HepG2 (cell line): ENCODE measurements around the gene FNDC10. TPM values are rescaled to one million over a fixed set of nuclear protein-coding genes. Genes with fewer than 3 reads are reported as not detected.

Source experiments
- ATAC-seq: fragments of 200-7000 bp; cut with Tn5 transposase; 3 replicates; pipeline ENCODE4 v1.9.1; 2020; ENCODE audit warnings: mild to moderate bottlenecking, moderate library complexity
- BruUV-seq: library from RNA; stranded (reverse); fragments of 400-500 nt; replicated peaks from 2 replicates; lab custom pipeline; 2021; lab: Mats Ljungman, UMichigan
- CTCF ChIA-PET: fragments of 300-600 bp; formaldehyde crosslinking; extraction: SDS; loops from one replicate; lab custom pipeline; 2021; ENCODE audit warnings: low total read pairs, inconsistent platforms, low intra/inter-chr PET ratio; lab: Yijun Ruan, JAX
- POLR2A ChIA-PET: fragments of 350-600 bp; sonication (Branson Sonifier 250); formaldehyde crosslinking; loops from one replicate; lab custom pipeline; 2020; ENCODE audit warnings: antibody characterized with exemption, inconsistent platforms; lab: Yijun Ruan, JAX
- DNase-seq: peaks from one replicate; pipeline ENCODE4 v3.0.0-alpha.2; 2015; ENCODE audit warnings: low spot score
- FAIRE-seq: peaks from 3 replicates; lab custom pipeline; 2011; peaks lifted over from hg19 to GRCh38; lab: Jason Lieb, UNC
- H2AFZ ChIP-seq: one replicate; pipeline ENCODE4 v1.6.1; 2011; ENCODE audit warnings: low read length, inconsistent platforms
- H3K27ac ChIP-seq: fragments of 300-600 bp; 3 replicates; pipeline ENCODE4 v1.8.0; 2011; ENCODE audit warnings: mixed run types, mild to moderate bottlenecking, mixed read lengths, low read length, inconsistent platforms; ENCODE audit not compliant: insufficient read depth; ENCODE audit errors: extremely low read length
- H3K27me3 ChIP-seq, 2 experiments: fragments of 200-600 bp in 1 of 2; 2 replicates in 1 of 2; 3 replicates in 1 of 2; pipeline versions ENCODE4 v1.6.0 to v1.8.0; 2011; ENCODE audit warnings: low read length in 2 of 2, mild to moderate bottlenecking in 2 of 2, moderate library complexity in 2 of 2, inconsistent platforms in 1 of 2; ENCODE audit not compliant: insufficient read depth in 2 of 2, control insufficient read depth in 1 of 2
- H3K36me3 ChIP-seq, 2 experiments: fragments of 200-600 bp in 1 of 2; replicated peaks in 1 of 2; 2 replicates in 1 of 2; 3 replicates in 1 of 2; pipeline versions ENCODE4 v1.5.1 to v1.8.0; 2011; ENCODE audit warnings: low read length in 2 of 2, inconsistent platforms in 1 of 2; ENCODE audit not compliant: insufficient read depth in 2 of 2, control insufficient read depth in 1 of 2
- H3K4me1 ChIP-seq: 2 replicates; pipeline ENCODE4 v1.5.1; 2012; ENCODE audit warnings: low read length, inconsistent platforms; ENCODE audit not compliant: insufficient read depth
- H3K4me2 ChIP-seq: 2 replicates; pipeline ENCODE4 v1.6.0; 2011; ENCODE audit warnings: low read depth, low read length, inconsistent platforms
- H3K4me3 ChIP-seq, 3 experiments: fragments of 200-600 bp in 1 of 3; sonication (generic), shearing (Covaris generic) in 1 of 3; replicated peaks in 1 of 3; 2 replicates each; pipeline ENCODE4 v1.5.1; 2011 to 2016; ENCODE audit warnings: low read length in 3 of 3, inconsistent platforms in 2 of 3, low read depth in 2 of 3, mild to moderate bottlenecking in 2 of 3, control low read depth in 1 of 3, mixed read lengths in 1 of 3; ENCODE audit not compliant: insufficient read depth in 1 of 3
- H3K79me2 ChIP-seq: one replicate; pipeline ENCODE4 v1.6.1; 2011; ENCODE audit warnings: low read length, inconsistent platforms; ENCODE audit not compliant: insufficient read depth
- H3K9ac ChIP-seq: 2 replicates; pipeline ENCODE4 v1.6.0; 2011; ENCODE audit warnings: mild to moderate bottlenecking, low read depth, low read length, inconsistent platforms; ENCODE audit not compliant: insufficient read depth
- H3K9me3 ChIP-seq: 2 replicates; pipeline ENCODE4 v1.5.1; 2012; ENCODE audit warnings: mild to moderate bottlenecking, low read length
- H4K20me1 ChIP-seq: 2 replicates; pipeline ENCODE4 v1.6.0; 2011; ENCODE audit warnings: inconsistent platforms, mild to moderate bottlenecking, low read length, moderate library complexity; ENCODE audit not compliant: insufficient read depth
- TAF1 ChIP-seq: sonication (generic); formaldehyde crosslinking; IDR thresholded peaks from 2 replicates; pipeline ENCODE4 v1.4.0; 2020; ENCODE audit warnings: missing genetic modification reagents
- ZFP41 ChIP-seq: sonication (generic); formaldehyde crosslinking; IDR thresholded peaks from 2 replicates; pipeline ENCODE4 v1.4.0; 2020; ENCODE audit warnings: mild to moderate bottlenecking, missing genetic modification reagents, borderline replicate concordance
- ZNF280B ChIP-seq: sonication (generic); formaldehyde crosslinking; IDR thresholded peaks from 2 replicates; pipeline ENCODE4 v1.5.0; 2020; ENCODE audit warnings: missing genetic modification reagents, mild to moderate bottlenecking, borderline replicate concordance
- ZNF33A ChIP-seq: sonication (generic); formaldehyde crosslinking; IDR thresholded peaks from 2 replicates; pipeline ENCODE4 v1.5.1; 2020; ENCODE audit warnings: missing genetic modification reagents, mild to moderate bottlenecking, moderate library complexity, borderline replicate concordance
- ZNF383 ChIP-seq: sonication (generic); formaldehyde crosslinking; IDR thresholded peaks from 2 replicates; pipeline ENCODE4 v1.4.0; 2020; ENCODE audit warnings: missing genetic modification reagents, mild to moderate bottlenecking, borderline replicate concordance
- ZNF768 ChIP-seq: sonication (generic); formaldehyde crosslinking; IDR thresholded peaks from 2 replicates; pipeline ENCODE4 v1.4.0; 2020; ENCODE audit warnings: missing genetic modification reagents
- WGBS: methylation state at CpG from one replicate; pipeline ENCODE4 v1.1.6; 2017; ENCODE audit warnings: low lambda C conversion rate; 5-methylcytosine and 5-hydroxymethylcytosine counted together
- in situ Hi-C: cut with HindIII; loops from 2 replicates; pipeline ENCODE4 v1.10.0; 2017; ENCODE audit warnings: low pct_unique_long_range_greater_than_20kb; ENCODE audit not compliant: extremely low pct_ligation_motif_present
- intact Hi-C: fragments of 100-400 bp; cut with micrococcal nuclease; formaldehyde crosslinking; loops from one replicate; pipeline ENCODE4 v1.10.0; 2022; ENCODE audit not compliant: unreplicated experiment
- polyA plus RNA-seq, 8 experiments: library from polyadenylated mRNA; depleted of rRNA in 3 of 8; stranded (reverse) in 7 of 8; unstranded in 1 of 8; fragments of >200 nt; fragmentation: Illumina TruSeq in 4 of 8; extraction: Trizol in 4 of 8; gene quantifications; 2 replicates each; pipeline versions ENCODE4 v1.2.1 to v1.2.3, GENCODE V29; 2011 to 2016; ENCODE audit warnings: low read depth in 4 of 8, missing spikeins in 1 of 8, mixed read lengths in 1 of 8; ENCODE audit not compliant: insufficient read depth in 1 of 8
- total RNA-seq, 5 experiments: library from RNA; depleted of rRNA; stranded (reverse); fragments of >200 nt; fragmentation: Illumina TruSeq; extraction: Trizol; gene quantifications; 2 replicates each; pipeline ENCODE4 v1.2.3, GENCODE V29; 2016; ENCODE audit warnings: low read depth in 1 of 5
- TF ChIP-seq, protein P1 (sequence below), 2 experiments: sonication (generic) in 1 of 2; formaldehyde crosslinking in 1 of 2; IDR thresholded peaks; 2 replicates each; pipeline versions ENCODE4 v1.6.1 to v1.9.0; 2014 to 2022; ENCODE audit warnings: antibody characterized with exemption in 1 of 2, borderline replicate concordance in 1 of 2, inconsistent platforms in 1 of 2, low read depth in 1 of 2, missing genetic modification reagents in 1 of 2

Gene FNDC10
- total and polyA plus RNA-seq, 2 of the 13 experiments (the other 11 are each of a cell fraction or from before 2014, with no cell fraction given) = 2.2 to 2.5 TPM

GRCh38 chr1:1594602-1595260, 5.2 kb downstream of the FNDC10 start (continued):
- TF ChIP-seq, protein P1, sequence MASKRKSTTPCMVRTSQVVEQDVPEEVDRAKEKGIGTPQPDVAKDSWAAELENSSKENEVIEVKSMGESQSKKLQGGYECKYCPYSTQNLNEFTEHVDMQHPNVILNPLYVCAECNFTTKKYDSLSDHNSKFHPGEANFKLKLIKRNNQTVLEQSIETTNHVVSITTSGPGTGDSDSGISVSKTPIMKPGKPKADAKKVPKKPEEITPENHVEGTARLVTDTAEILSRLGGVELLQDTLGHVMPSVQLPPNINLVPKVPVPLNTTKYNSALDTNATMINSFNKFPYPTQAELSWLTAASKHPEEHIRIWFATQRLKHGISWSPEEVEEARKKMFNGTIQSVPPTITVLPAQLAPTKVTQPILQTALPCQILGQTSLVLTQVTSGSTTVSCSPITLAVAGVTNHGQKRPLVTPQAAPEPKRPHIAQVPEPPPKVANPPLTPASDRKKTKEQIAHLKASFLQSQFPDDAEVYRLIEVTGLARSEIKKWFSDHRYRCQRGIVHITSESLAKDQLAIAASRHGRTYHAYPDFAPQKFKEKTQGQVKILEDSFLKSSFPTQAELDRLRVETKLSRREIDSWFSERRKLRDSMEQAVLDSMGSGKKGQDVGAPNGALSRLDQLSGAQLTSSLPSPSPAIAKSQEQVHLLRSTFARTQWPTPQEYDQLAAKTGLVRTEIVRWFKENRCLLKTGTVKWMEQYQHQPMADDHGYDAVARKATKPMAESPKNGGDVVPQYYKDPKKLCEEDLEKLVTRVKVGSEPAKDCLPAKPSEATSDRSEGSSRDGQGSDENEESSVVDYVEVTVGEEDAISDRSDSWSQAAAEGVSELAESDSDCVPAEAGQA (IDR thresholded peaks at IDR 0.05; ENCODE audit: low read depth) = no peak
- TF ChIP-seq, protein P1 (CRISPR knock-in tag; IDR thresholded peaks at IDR 0.05; ENCODE audit: borderline replicate concordance) = no peak
- no peak for TF ChIP-seq ZNF33A

GRCh38 chr1:1593834-1594601, 5.9 kb downstream of the FNDC10 start:
- BruUV-seq = no TSS peak
- H3K4me3 ChIP-seq = no peak overlapping the region; a peak in 1 of 6 replicates
- peaks cover 20% of the 10 kb centered on the region for H3K4me1 ChIP-seq
- peaks cover 10 to 32% of the 10 kb centered on the region in 2 experiments; a peak in 4 of 5 replicates for H3K27me3 ChIP-seq
- no peak overlapping the region for H2AFZ ChIP-seq
- DNase-seq (no peak), ATAC-seq (no peak; the same call in 2 of the 3 replicates), FAIRE-seq (no peak)
- CTCF ChIA-PET = no interaction called here
- H4K20me1 ChIP-seq = no peaks in the 10 kb centered on the region
- H3K4me2 ChIP-seq = no peak overlapping the region
- H3K36me3 ChIP-seq = no peaks in the 10 kb centered on the region
- WGBS = 24% methylated on average over 3 of the region's 24 CpGs
- no peaks in the 10 kb centered on the region for H3K79me2 ChIP-seq
- in situ Hi-C loops = no loop called here
- intact Hi-C loops = no loop called here
- no peaks in the 10 kb centered on the region for H3K9me3 ChIP-seq
- H3K27ac ChIP-seq = no peak overlapping the region
- POLR2A ChIA-PET = no interaction called here
- no peak overlapping the region for H3K9ac ChIP-seq
- TF ChIP-seq ZFP41 (no peak), TAF1 (CRISPR knock-in tag) (no peak), ZNF383 (CRISPR knock-in tag) (no peak), ZNF280B (CRISPR knock-in tag) (no peak), ZNF768 (no peak)
